LHCN-M2 (cell line): ENCODE data around the gene DPYD. TPM values are rescaled to one million over a fixed set of nuclear protein-coding genes. Genes with fewer than 3 reads are reported as not detected.

Source experiments
- DNase-seq: peaks from one replicate; pipeline ENCODE4 v3.0.0-alpha.2; 2012; ENCODE audit warnings: low read depth
- total RNA-seq: library from RNA; depleted of rRNA; stranded (reverse); fragments of >200 nt; gene quantifications from 2 replicates; pipeline ENCODE4 v1.2.3, GENCODE V29; 2014

DPYD gene
- total RNA-seq, 1 experiment from 2014 or later = 39.9 TPM

DNA sequence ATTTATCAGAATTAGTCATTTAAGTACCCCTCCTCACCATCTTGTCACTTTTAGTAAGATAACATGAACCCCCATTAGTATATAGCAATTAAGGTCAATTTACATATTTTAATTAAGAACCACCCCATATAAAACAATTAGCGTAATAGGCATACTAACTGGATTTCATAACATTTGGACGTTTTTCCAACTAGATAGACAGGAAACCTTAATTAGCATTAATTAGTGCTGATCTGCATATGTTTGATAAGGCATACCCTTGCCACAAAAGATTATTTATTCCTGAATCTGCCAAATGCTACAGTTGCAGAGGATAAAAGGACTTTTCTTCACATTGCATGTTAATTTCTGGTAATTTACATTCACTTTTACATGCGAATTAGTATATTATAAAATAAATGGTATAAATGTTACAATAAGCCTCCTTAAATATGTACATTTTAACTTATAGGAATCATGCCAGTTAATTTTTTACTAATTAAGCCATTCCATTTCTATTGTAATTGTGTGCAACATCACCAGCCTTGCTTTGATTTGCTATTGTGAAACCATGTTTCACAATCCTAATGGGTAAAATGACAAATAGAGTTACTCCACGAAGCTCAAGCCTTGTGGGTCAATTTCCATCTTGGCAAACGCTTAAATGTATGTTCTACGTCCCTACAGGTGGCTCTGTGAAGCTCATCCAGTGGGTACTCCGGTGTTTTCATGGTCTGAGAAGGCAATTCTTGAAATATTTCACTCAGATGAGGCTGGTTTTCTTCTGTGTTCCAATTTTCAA lies 469.6 kb downstream of the DPYD start:
- DNase-seq = no peak

DNA sequence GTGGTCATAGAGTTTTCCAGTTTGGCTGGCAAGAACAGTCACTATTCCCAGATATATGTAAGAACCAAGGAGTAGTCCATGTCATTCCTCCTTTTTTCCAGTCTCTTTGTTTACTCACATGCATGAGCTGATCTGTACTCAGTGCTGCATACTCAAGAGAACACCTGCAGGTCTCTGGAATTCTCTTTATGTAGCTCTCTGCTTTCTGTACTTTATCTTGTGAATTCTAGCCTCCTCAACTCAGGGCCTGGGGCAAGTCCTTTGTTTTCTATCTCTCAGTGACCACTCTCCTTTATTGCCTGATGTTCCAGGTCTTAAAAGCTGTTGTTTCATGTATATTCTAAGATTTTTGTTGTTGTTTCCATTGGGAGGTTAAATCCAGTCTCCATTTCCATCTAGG lies 478.9 kb downstream of the DPYD start:
- DNase-seq = no peak

- DNase-seq = no peak
Measured at GRCh38 chr1:97433824-97434177, 487.0 kb downstream of the DPYD start.

DNA sequence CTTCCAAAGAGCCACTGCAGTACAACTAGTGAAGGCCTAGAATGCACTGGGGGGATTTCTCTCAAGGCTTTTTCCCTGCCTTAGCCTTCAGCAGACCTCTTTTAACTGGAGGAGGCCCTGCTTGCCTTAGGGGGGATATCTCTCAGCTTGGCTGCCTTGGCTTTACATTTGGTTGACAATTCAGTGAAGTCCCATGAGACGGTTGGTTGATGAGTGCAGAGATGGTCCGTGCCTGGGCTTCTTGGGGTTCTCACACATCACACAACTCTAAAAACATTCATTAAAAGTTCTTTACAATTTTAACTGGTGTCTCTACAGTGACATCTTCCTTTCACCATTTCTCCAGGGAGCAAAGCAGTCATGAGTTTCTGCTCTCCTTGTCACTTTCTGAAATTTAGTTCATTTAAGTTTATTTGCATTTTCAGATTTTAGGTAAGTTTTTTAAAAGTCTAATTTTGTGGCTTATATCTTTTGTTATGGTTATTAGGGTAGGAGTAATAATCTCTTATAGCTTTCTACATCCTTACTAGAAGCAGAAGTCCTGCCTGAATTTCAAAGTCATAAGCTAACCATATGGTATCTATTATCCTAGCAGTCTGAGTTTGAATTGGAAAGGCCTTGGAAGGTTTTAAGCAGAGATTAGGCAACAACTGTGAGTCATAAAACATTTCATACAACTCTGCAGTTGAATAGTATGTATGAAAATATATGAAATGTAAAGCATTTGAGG lies 487.6 kb downstream of the DPYD start:
- DNase-seq = peak; percentile 63

DNA sequence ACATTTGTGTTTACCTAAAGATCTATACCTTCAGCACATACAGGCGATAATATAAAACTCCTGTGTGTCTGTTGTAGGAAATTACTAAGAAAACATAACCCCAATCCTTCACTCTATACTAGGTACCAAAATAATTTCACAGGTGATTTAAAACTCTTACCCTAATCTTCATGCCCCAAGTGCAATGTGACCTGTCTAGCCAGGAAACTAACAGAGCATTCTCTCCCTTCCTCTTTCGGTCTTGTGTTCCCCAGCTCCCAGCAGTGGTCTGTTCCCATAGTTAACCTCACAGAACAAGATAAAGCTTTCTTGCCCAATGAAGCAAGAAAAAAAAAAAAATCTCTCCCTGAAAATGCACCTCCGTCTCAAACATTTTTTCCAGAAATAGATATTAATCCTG lies 493.5 kb downstream of the DPYD start:
- DNase-seq = no peak

DNA sequence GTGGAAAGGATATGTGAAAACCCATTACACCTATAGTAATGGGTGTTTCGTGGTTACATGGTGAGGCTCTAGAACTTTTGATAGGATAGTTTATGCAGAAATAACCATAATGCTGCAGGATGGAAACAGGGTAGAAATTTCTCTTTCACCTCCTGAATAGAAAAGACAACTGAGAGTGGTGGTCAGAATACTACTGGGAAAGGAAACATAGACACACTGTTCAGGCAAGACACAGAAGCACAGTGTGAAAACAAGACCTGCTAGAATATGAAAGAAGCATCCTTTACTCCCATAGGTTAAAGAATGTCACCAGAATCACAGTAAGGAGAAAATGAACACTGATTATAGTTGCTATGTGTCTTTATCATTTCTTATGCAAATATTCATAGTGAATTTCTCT lies 496.6 kb downstream of the DPYD start:
- no peak for DNase-seq

DNA sequence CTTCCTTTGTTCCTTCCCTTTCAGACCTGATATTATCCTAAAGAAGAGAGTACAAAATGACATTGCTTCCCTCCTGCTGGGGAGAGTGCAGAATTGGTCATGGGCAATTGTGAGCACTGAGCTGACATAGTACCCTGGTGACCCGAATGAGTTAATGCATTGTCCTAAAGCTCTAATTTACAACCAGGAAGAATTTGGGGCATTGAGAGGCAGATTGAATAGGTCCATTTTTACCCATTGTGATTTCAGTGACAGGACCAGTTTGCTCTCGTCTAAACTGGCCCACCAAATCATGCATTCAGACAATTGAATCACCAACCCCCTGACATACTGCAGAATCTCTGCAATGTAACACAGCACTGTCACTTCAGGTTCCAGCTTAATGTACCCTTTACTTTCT lies 497.4 kb downstream of the DPYD start:
- no peak for DNase-seq

DNA sequence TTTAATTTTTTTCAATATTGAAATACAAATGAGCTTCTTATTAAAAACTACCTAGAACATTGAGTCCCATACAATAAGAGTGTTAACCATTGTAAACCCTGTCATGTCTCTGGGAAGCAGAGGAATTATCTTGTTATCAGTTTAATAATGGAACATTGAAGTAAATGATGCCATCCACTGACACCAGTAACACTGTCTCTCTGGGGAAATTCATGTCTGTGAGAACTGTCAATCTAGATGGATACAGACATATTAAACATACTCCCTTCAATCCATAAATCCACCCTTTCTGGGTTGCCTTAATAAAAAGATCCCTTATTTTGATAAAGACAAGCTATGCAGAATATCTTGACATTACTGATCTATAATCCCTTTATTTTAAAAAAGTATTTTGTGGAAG lies 503.2 kb downstream of the DPYD start:
- DNase-seq = no peak

GRCh38 chr1:97414682-97415312 lies 506.0 kb downstream of the DPYD start:
- no peak for DNase-seq

- DNase-seq = peak; percentile 49
Measured at GRCh38 chr1:97412737-97413136, 508.1 kb downstream of the DPYD start.

DNA sequence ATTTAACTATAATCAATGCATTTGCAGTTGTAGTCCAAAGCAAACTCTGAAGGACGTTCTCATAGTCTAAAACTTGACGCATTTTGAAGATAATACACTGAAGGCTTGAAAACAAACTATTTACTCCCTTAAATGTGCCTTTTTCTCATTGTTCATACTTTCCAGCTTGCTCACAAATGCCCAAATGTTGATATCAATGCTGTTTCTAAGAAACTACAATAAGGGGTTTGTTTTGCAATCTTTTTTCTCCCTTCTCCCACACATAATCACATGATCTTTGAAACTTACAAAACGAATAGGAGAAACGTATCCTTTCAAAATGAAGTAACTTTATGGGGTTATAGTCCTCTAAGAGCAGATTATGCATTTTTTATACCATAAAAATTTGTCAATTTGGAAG lies 508.7 kb downstream of the DPYD start:
- peak; percentile 11 for DNase-seq

DNA sequence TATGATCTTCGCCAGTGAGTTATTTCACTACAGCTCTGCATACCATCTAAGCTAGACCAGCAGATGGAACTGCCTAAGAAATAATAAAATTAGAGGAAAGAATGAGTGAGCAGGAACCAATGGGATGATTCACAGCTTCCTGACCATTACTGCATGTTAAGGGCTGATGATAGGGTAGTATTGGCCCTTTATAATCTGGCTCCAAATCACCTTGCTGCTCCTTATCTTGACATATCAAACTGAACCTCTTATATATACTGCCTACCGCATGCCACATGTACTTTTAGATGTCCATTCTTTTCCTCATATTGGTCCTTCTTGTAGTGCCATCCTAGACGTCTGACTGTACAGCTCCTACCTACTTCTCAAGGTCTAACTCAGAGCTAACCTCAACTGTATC lies 524.4 kb downstream of the DPYD start:
- no peak for DNase-seq

- DNase-seq = peak; percentile 14
Measured at GRCh38 chr1:97392701-97393100, 528.1 kb downstream of the DPYD start.

GRCh38 chr1:97385536-97386277 lies 535.1 kb downstream of the DPYD start:
- no peak for DNase-seq

DNA sequence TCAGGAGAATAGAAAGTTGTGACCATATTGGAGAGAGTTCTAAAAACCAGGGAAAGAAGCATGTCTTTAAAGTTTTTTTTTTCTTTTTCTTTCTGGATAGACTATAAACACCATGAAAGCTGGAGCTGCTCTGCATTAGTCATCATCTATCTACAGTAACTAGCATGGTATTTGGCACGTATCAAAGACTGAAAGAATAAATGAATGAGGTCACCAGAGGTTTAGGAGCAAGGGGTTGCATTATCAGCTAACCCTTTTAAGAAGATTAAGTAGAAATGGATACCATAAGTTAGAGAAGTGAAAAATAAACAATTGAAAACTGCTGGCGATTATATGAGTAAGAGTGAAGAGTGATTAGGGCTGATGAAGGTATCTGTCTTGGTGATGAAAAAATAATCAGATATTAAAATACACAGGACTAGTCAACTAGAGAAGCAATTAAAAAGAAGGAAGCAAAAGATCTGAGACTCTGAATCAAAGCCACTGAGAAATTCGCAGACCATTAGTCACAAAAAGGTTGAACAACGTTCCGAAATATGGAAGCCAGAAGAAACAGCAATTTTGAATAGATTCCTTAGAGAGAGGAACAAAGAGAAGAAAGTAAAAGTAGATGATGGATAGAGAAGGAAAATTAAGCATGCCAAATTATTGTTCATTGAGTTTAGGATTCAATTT lies 536.4 kb downstream of the DPYD start:
- peak; percentile 63 for DNase-seq

DNA sequence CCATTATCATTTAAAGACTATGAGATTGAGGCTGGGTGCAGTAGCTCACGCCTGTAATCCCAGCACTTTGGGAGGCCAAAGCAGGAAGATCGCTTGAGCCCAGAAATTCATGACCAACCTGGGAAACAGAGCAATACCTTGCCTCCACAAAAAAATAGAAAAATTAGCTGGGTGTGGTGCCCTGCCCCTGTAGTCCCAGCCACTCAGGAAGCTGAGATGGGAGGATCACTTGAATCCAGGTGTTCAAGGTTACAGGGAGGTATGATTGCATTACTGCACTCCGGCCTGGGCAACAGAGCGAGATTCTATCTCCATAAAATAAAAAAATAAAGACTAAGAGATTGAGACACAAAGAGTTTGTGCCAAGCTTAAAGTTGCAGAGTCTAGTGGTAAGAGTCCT lies 537.0 kb downstream of the DPYD start:
- no peak for DNase-seq

GRCh38 chr1:97382206-97382605 lies 538.6 kb downstream of the DPYD start:
- DNase-seq = no peak

DNA sequence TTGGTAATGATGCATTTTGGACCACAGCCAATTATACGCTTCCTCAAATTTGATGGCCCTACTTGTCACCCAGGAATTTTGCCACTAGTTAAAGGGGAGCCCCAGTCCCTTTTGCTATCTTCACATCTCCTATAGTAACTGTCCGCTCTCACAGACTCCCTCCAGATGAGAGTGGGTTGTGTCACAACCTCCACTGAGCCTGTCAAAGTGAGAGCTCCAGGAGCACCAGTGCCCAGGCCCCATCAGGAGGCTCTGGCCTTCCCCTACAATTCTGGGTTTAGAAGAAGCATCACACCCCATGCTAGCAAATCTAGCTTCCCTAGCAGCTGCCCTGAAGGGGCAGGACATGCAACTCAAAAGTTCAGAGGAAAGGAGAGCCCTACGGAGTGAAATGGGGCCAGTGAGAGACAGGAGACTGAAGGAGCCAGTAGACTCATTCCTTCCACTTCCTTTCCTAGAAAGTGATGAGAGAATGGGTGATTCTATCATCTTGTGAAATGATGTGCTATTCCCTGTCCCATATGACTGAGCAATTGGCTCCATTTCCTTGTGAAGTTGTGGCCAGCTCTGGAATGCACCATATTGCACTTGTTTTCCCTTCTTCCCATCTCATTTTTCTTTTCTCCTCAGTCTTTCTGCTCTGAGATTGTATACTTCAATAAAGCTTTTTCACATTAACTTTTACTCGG lies 541.3 kb downstream of the DPYD start:
- peak; percentile 54 for DNase-seq

GRCh38 chr1:97378596-97378995 lies 542.2 kb downstream of the DPYD start:
- DNase-seq = no peak

DNA sequence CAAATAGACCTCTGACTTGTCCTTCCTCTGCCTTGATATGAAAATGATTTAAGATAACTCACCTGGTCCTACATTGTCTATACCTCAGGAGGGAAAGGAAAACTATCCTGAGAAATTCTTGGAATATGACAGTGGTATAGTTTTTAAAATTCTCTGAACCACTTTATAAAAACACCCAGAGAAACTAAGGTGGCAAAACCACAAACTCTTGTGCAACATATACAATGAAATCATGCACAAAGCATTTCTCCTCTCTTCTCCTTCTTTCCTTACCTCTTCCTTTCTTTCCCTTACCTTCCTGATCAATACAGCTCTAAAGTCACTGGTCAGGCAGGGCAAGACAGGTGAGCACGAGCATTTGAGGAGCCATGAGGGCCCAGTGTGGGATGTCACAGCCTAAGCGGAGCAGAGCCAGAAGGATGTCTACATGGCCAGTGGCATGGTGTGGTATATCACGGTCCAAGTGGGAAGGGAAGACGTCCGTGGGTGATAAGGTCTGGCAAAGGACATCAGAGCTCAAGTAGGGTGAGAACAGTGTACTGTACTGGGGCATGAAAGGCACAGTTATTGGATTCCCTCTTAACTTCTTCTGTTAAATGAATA lies 543.3 kb downstream of the DPYD start:
- no peak for DNase-seq
